Activated CD4-positive, alpha-beta T cell treated with anti-CD3 and anti-CD28 coated beads, Interleukin-2, amount 10 ng/mL, durations not matched to agents 7 days and 5 days (primary cell): Measurements from ENCODE around the gene YWHAB. TPM values are rescaled to one million over a fixed set of nuclear protein-coding genes. Genes with fewer than 3 reads are reported as not detected.
A peak's percentile ranks its signal among the peaks of the same experiment; 100 is the strongest.

ENCODE experiments used
- CTCF ChIA-PET: fragments of 350-600 bp; sonication (Branson Sonifier 250); formaldehyde crosslinking; loops from one replicate; lab custom pipeline; 2021; ENCODE audit warnings: antibody characterized with exemption; lab: Charles Lee
- POLR2A ChIA-PET: fragments of 350-600 bp; sonication (Branson Sonifier 250); formaldehyde crosslinking; loops from one replicate; lab custom pipeline; 2021; ENCODE audit warnings: antibody characterized with exemption; lab: Charles Lee
- DNase-seq: peaks from one replicate; pipeline ENCODE4 v3.0.0-alpha.2; 2020
- H3K27ac Mint-ChIP-seq: one replicate; pipeline ENCODE4 v1.8.0; 2021; ENCODE audit warnings: mild to moderate bottlenecking, moderate library complexity, mixed read lengths
- H3K27me3 Mint-ChIP-seq: one replicate; pipeline ENCODE4 v1.8.0; 2021; ENCODE audit warnings: mixed read lengths
- H3K36me3 Mint-ChIP-seq: one replicate; pipeline ENCODE4 v1.8.0; 2021; ENCODE audit warnings: low read depth, mixed read lengths
- H3K4me1 Mint-ChIP-seq: one replicate; pipeline ENCODE4 v1.8.0; 2021; ENCODE audit warnings: mixed read lengths
- H3K4me3 Mint-ChIP-seq: one replicate; pipeline ENCODE4 v1.8.0; 2021; ENCODE audit warnings: mild to moderate bottlenecking, moderate library complexity, mixed read lengths
- H3K9me3 Mint-ChIP-seq: one replicate; pipeline ENCODE4 v1.8.0; 2021; ENCODE audit warnings: mixed read lengths
- total RNA-seq, 2 experiments: library from RNA; stranded (reverse); gene quantifications; one replicate each; pipeline ENCODE4 v1.2.3, GENCODE V29; 2021

YWHAB gene
- 100 to 1,000 TPM; 278 to 291 TPM for total RNA-seq

DNA sequence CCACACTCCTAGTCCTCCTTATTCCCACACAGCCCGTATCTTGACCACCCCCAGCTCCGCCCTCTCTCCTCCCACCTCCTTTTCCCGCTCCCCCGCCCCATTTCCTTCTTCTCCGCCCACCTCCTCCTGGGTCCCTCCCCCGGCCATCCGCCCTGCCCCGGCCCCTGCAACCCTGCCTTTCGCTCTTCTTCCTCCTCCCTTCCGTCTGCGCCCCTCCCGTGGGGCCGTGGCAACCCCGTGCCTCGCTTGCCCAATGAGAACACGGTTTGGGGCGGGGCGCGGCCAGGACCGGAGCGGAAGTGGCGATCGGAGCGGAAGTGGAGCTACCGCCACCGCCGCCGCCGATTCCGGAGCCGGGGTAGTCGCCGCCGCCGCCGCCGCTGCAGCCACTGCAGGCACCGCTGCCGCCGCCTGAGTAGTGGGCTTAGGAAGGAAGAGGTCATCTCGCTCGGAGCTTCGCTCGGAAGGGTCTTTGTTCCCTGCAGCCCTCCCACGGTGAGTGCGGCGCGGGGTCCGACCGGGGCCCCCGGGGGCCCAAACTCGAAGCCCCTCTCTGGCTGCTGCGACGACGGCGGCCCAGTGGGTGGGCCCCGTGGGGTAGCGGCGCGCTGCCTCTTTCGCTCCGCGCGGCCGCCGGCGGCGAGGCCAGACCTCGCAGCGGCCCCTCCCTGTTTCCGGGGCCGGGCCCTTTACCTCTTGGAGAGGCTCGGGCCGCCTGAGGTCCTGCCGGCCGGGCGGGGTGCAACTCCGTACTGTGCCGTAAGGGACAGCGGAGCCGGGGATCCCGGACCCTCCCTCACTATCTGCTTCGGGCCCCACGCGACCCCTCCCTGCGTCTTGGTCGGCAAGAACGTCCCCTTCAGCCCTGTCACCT is at the start of gene YWHAB:
TSS of gene YWHAB (plus strand) at position 314 of the 874 bp plus-strand sequence. CDS start 15,829 bp downstream, outside the sequence.
- ChIA-PET POLR2A (no interaction called here), CTCF (interaction anchor here (0.9 to 1.6 kb wide), 3 partner anchors 10 to 426 kb away, joined by 3 to 5 read pairs (median 3); no protein-coding TSS in a partner anchor)
- Mint-ChIP-seq H3K4me1 (peaks cover 48% of the 10 kb centered on the region), H3K27me3 (no peaks in the 10 kb centered on the region), H3K36me3 (peaks cover 27% of the 10 kb centered on the region), H3K9me3 (no peaks in the 10 kb centered on the region), H3K4me3 (peak within 1 kb of the TSS; percentile 90), H3K27ac (peak within 1 kb of the TSS; percentile 94)
- peak; percentile 99 for DNase-seq

- Mint-ChIP-seq H3K4me1 (no peaks in the 10 kb centered on the region), H3K4me3 (no peak overlapping the region), H3K27ac (no peak overlapping the region), H3K27me3 (peaks cover 7% of the 10 kb centered on the region), H3K36me3 (no peaks in the 10 kb centered on the region), H3K9me3 (no peaks in the 10 kb centered on the region)
- CTCF ChIA-PET, result no interaction called here
- DNase-seq, result no peak
- POLR2A ChIA-PET, result no interaction called here
Observed at GRCh38 chr20:44836601-44837120, 48.8 kb upstream of the YWHAB start.

DNA sequence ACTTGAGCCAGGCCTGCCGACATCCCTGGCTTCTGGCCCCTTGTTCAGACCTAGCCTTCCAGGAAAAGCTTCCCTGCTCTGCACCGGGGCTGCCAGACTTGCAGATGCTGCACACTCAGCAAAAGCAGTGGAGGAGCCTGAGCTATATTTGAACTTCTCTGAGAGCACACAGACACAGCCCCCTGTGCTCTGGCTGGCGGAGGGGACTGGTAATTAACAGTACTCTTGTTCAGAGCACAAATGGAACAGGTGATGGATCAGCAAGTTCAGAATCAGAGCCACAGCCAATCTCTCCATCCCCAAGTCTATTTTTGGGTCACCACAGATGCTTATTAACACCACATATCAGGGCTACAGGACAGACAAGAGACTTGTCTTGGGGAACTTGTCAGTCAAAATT is 47.6 kb upstream of the YWHAB start:
- CTCF ChIA-PET, result no interaction called here

GRCh38 chr20:44838521-44838920 is 47.0 kb upstream of the YWHAB start:
- no peaks in the 10 kb centered on the region for H3K4me1 Mint-ChIP-seq
- peaks cover 10% of the 10 kb centered on the region for H3K27me3 Mint-ChIP-seq

More for the DNA sequence above, 47.6 kb upstream of the YWHAB start:
- no peak overlapping the region for H3K27ac Mint-ChIP-seq
- H3K4me3 Mint-ChIP-seq, result no peak overlapping the region
- H3K27me3 Mint-ChIP-seq, result peaks cover 10% of the 10 kb centered on the region
- H3K4me1 Mint-ChIP-seq, result no peaks in the 10 kb centered on the region
- POLR2A ChIA-PET, result no interaction called here
- H3K36me3 Mint-ChIP-seq, result no peaks in the 10 kb centered on the region
- DNase-seq, result no peak
- H3K9me3 Mint-ChIP-seq, result no peaks in the 10 kb centered on the region

DNA sequence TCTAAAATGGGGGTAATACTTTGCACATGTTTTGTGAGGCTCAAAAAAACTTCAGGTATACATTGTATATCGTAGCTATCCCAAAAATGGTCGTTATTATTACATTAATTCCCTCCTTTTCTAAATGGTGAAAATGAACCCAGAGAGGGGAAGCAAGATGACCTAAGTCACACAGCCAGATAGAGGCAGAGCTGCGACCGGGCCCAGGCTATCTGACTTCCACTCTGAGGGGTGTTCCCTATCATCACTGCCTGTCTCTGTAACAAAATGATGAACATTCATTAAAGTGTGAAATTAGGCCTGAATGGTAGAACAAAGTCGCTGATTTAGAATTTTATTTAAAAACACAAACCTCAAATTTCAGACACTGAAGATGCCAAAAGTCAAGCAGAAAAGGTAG is 46.0 kb upstream of the YWHAB start:
- DNase-seq, result no peak
- no peaks in the 10 kb centered on the region for H3K36me3 Mint-ChIP-seq
- H3K4me1 Mint-ChIP-seq, result no peaks in the 10 kb centered on the region
- ChIA-PET POLR2A (no interaction called here), CTCF (interaction anchor here (0.7 to 1.0 kb wide), 3 partner anchors 13 to 487 kb away, joined by 3 read pairs; no protein-coding TSS in a partner anchor)
- no peaks in the 10 kb centered on the region for H3K9me3 Mint-ChIP-seq
- no peak overlapping the region for H3K27ac Mint-ChIP-seq
- H3K27me3 Mint-ChIP-seq, result peaks cover 12% of the 10 kb centered on the region
- no peak overlapping the region for H3K4me3 Mint-ChIP-seq

More at GRCh38 chr20:44838521-44838920, 47.0 kb upstream of the YWHAB start:
- Mint-ChIP-seq H3K27ac (no peak overlapping the region), H3K9me3 (no peaks in the 10 kb centered on the region), H3K36me3 (no peaks in the 10 kb centered on the region), H3K4me3 (no peak overlapping the region)
- no peak for DNase-seq
- ChIA-PET POLR2A (no interaction called here), CTCF (interaction anchor here (1.0 kb wide), 1 partner anchor 14 kb away, joined by 3 read pairs; no protein-coding TSS in a partner anchor)

- Mint-ChIP-seq H3K9me3 (no peaks in the 10 kb centered on the region), H3K4me1 (no peaks in the 10 kb centered on the region), H3K27ac (no peak overlapping the region), H3K27me3 (peaks cover 17% of the 10 kb centered on the region), H3K4me3 (no peak overlapping the region), H3K36me3 (no peaks in the 10 kb centered on the region)
- DNase-seq, result no peak
- ChIA-PET CTCF (no interaction called here), POLR2A (no interaction called here)
Observed at GRCh38 chr20:44840826-44841225, 44.7 kb upstream of the YWHAB start.

DNA sequence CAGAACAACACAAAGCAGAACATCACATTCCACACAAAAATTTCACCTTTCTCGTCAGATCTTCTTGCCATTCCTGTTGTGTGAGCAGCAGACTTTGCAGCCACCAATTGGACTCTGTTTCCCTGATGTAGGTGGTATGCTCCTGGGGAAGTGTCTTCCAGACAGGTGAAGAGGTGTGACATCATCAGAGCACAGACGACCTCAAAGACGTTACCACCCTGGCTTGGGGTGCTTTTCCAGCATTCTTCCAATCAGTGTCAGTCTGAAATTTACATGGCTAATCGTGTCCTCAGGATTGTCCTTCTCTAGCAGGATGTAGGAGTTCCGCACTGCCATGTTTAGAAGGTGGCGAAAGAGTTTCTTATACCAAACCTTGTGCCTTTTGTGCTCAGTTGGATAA is 43.5 kb upstream of the YWHAB start:
- Mint-ChIP-seq H3K9me3 (no peaks in the 10 kb centered on the region), H3K4me3 (no peak overlapping the region), H3K27me3 (peaks cover 17% of the 10 kb centered on the region), H3K27ac (no peak overlapping the region), H3K4me1 (no peaks in the 10 kb centered on the region), H3K36me3 (no peaks in the 10 kb centered on the region)
- ChIA-PET POLR2A (no interaction called here), CTCF (no interaction called here)
- no peak for DNase-seq

DNA sequence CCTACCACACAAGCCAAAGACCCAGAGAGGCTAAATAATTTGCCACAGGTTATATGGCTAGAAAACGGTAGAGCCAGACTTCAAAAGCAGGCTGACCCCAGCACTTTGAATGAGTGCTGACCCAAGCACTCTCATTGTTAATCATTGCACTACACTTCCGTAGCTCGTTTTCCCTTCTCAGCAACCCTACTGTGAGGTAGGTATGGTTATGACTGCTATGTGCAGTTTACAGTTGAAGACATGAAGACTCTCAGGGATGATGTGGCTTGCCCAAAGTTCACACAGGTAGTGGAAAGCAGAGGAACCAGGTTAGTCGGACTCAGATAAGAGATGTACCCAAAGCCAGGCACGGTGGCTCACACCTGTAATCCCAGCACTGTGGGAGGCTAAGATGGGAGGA is 41.6 kb upstream of the YWHAB start:
- Mint-ChIP-seq H3K4me3 (no peak overlapping the region), H3K27me3 (peaks cover 19% of the 10 kb centered on the region), H3K4me1 (no peaks in the 10 kb centered on the region), H3K36me3 (no peaks in the 10 kb centered on the region), H3K9me3 (no peaks in the 10 kb centered on the region), H3K27ac (no peak overlapping the region)
- ChIA-PET POLR2A (no interaction called here), CTCF (no interaction called here)
- no peak for DNase-seq

DNA sequence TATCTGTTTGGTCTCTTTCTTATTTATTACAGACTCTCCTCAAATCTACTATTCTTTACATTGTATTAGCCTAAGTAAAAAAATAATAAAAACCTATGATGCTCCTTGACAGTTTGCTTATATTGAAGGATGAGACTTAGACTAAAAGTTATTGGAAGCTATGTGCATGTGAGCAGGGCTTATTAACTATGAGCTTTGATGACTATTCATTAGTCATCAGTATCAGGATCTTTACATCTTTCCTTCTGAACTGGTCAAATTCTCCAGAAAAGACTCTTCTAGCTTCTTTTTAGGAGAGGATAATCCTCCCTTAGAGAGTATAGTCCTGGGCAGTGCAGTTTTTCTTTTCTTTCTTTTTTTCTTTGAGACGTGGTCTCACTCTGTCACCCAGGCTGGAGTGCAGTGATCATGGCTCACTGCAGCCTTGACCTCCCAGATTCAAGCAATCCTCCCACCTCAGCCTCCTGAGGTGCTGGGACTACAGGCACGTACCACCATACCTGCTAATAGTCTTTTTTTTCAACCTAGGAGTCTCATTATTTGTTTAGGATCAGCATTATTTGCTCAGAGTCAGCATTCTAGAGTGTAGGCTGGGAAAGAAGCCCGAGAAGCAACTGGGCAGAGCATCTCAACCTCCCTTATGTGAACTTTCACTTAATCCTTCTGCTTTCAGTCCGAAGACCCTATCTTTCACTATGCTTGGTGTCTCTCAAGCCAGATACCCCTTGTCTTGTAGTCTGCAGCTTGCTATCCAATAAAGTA is 37.1 kb upstream of the YWHAB start:
- CTCF ChIA-PET, result interaction anchor here (0.5 kb wide), 1 partner anchor 908 kb away, joined by 3 read pairs; no protein-coding TSS in a partner anchor
- no peak for DNase-seq

DNA sequence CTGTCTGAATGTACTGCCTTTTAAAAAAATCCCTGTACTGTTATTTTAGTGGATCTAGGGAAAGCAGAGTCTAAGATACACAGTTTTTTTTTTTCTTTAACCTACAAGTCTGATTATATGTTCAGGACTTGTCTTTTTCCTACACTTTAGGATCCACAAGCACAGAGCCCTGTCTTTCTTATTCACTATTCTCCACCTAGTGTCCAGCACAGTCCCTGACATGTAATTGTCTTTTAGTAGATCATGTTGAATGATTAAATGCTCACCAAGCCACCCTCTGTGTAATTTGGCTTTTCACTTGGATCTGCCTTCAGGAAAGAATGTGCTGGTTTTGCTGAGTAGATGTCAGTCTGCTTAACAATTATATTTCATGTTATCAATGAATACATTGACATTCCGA is 35.8 kb upstream of the YWHAB start:
- Mint-ChIP-seq H3K27me3 (peaks cover 14% of the 10 kb centered on the region), H3K9me3 (no peaks in the 10 kb centered on the region), H3K4me1 (no peaks in the 10 kb centered on the region), H3K36me3 (no peaks in the 10 kb centered on the region), H3K27ac (no peak overlapping the region), H3K4me3 (no peak overlapping the region)
- ChIA-PET CTCF (no interaction called here), POLR2A (no interaction called here)
- no peak for DNase-seq

More for the DNA sequence above, 37.1 kb upstream of the YWHAB start:
- Mint-ChIP-seq H3K27me3 (peaks cover 16% of the 10 kb centered on the region), H3K4me3 (no peak overlapping the region), H3K9me3 (no peaks in the 10 kb centered on the region), H3K4me1 (no peaks in the 10 kb centered on the region), H3K36me3 (no peaks in the 10 kb centered on the region), H3K27ac (no peak overlapping the region)
- POLR2A ChIA-PET, result no interaction called here

GRCh38 chr20:44850272-44850671 is 35.2 kb upstream of the YWHAB start:
- Mint-ChIP-seq H3K9me3 (no peaks in the 10 kb centered on the region), H3K36me3 (no peaks in the 10 kb centered on the region), H3K27me3 (peaks cover 15% of the 10 kb centered on the region), H3K27ac (no peak overlapping the region), H3K4me1 (no peaks in the 10 kb centered on the region), H3K4me3 (no peak overlapping the region)
- POLR2A ChIA-PET, result no interaction called here
- DNase-seq, result no peak
- CTCF ChIA-PET, result interaction anchor here (0.7 kb wide), 1 partner anchor 267 kb away, joined by 3 read pairs; no protein-coding TSS in a partner anchor

DNA sequence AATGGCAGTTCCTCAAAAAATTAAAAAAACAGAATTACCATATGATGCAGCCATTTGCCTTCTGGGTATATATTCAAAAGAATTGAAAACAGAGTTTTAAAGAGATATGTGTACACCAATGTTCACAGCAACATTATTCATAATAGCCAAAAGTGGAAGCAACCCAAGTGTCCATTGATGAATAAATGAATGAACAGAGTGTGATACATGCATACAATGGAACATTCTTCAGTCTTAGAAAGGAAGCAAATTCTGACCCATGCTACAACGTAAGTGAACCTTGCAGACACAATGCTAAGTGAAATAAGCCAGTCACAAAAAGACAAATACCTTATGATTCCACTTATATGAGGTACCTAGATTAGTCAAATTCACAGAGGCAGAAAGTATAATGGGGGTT is 34.7 kb upstream of the YWHAB start:
- Mint-ChIP-seq H3K4me1 (no peaks in the 10 kb centered on the region), H3K27me3 (peaks cover 14% of the 10 kb centered on the region), H3K27ac (no peak overlapping the region), H3K4me3 (no peak overlapping the region), H3K36me3 (no peaks in the 10 kb centered on the region), H3K9me3 (no peaks in the 10 kb centered on the region)
- no peak for DNase-seq
- POLR2A ChIA-PET, result no interaction called here
- CTCF ChIA-PET, result no interaction called here

GRCh38 chr20:44851545-44851944 is 34.0 kb upstream of the YWHAB start:
- Mint-ChIP-seq H3K9me3 (no peaks in the 10 kb centered on the region), H3K27me3 (peaks cover 15% of the 10 kb centered on the region), H3K27ac (no peak overlapping the region), H3K4me3 (no peak overlapping the region), H3K4me1 (peaks cover 3% of the 10 kb centered on the region), H3K36me3 (no peaks in the 10 kb centered on the region)
- POLR2A ChIA-PET, result no interaction called here
- CTCF ChIA-PET, result no interaction called here
- no peak for DNase-seq
